ENCODE measurements around the gene ZNF710. TPM values are rescaled to one million over a fixed set of nuclear protein-coding genes. Genes with fewer than 3 reads are reported as not detected.

The ZNF710 gene
- polyA plus RNA-seq, 1 of the 3 experiments (the other 2 are of a cell fraction): 2.7 TPM

- H3K9me3 ChIP-seq: no peaks in the 10 kb centered on the region
- ChIA-PET POLR2A (no interaction called here), CTCF (interaction anchor here (1.2 kb wide), 1 partner anchor 11 kb away, joined by 4 read pairs; no protein-coding TSS in a partner anchor)
- no peaks in the 10 kb centered on the region for H3K4me1 ChIP-seq (ENCODE audit: control insufficient read depth in 1 of 2, insufficient read depth in 2 of 2, low read depth in 1 of 2, low read length in 1 of 2)
- H3K27ac ChIP-seq (ENCODE audit: low read depth in 2 of 2, low read length in 1 of 2): no peak overlapping the region
- H3K36me3 ChIP-seq (replicated peaks in 1 of 2; ENCODE audit: control insufficient read depth in 1 of 2, insufficient read depth in 2 of 2, low read length in 1 of 2): no peaks in the 10 kb centered on the region
- H3K27me3 ChIP-seq (ENCODE audit: insufficient read depth): peaks cover 7% of the 10 kb centered on the region; the same call in 1 of the 2 replicates
- no peak overlapping the region for H2AFZ ChIP-seq (ENCODE audit: low read depth)
- TF ChIP-seq USF2 (IDR thresholded peaks at IDR 0.05; ENCODE audit: borderline replicate concordance, low read depth, low read length) (no peak), ZBTB33 (IDR thresholded peaks at IDR 0.05; ENCODE audit: borderline replicate concordance, low read depth) (no peak), TCF12 (IDR thresholded peaks at IDR 0.05) (no peak)
- no peaks in the 10 kb centered on the region for H3F3A ChIP-seq (replicated peaks; ENCODE audit: insufficient read depth)
- no peaks in the 10 kb centered on the region for H4K20me1 ChIP-seq (ENCODE audit: insufficient read depth)
- H3K9me2 ChIP-seq: no peaks in the 10 kb centered on the region
- H3K4me2 ChIP-seq: no peak overlapping the region
- no peaks in the 10 kb centered on the region for H3K79me2 ChIP-seq (ENCODE audit: insufficient read depth)
- DNase-seq: no peak
- no peak overlapping the region for H3K9ac ChIP-seq
- WGBS (ENCODE audit: low lambda C conversion rate): 58% methylated on average over 7 of the region's 7 CpGs
- no peak overlapping the region for H3K4me3 ChIP-seq (ENCODE audit: low read depth in 2 of 2, low read length in 1 of 2)
Observed at GRCh38 chr15:89982315-89983055, 18.6 kb upstream of the ZNF710 start.

- CTCF ChIA-PET: interaction anchor here (1.0 to 1.4 kb wide), 2 partner anchors 10 to 12 kb away, joined by 3 to 4 read pairs; no protein-coding TSS in a partner anchor
- H4K20me1 ChIP-seq (ENCODE audit: insufficient read depth): no peaks in the 10 kb centered on the region
- TF ChIP-seq EZH2phosphoT487 (IDR thresholded peaks at IDR 0.05; ENCODE audit: borderline replicate concordance, low read depth) (no peak), FOXJ3 (CRISPR knock-in tag; IDR thresholded peaks at IDR 0.05) (no peak), TEAD4 (IDR thresholded peaks at IDR 0.05; ENCODE audit: borderline replicate concordance, insufficient read depth) (no peak)
- H3K36me3 ChIP-seq (replicated peaks in 1 of 2; ENCODE audit: control insufficient read depth in 1 of 2, insufficient read depth in 2 of 2, low read length in 1 of 2): no peaks in the 10 kb centered on the region
- H3K79me2 ChIP-seq (ENCODE audit: insufficient read depth): no peaks in the 10 kb centered on the region
- H3K9ac ChIP-seq: no peak overlapping the region
- H3K9me3 ChIP-seq: no peaks in the 10 kb centered on the region
- no peak overlapping the region for H2AFZ ChIP-seq (ENCODE audit: low read depth)
- H3K4me3 ChIP-seq (ENCODE audit: low read depth in 2 of 2, low read length in 1 of 2): no peak overlapping the region
- H3K9me2 ChIP-seq: no peaks in the 10 kb centered on the region
- H3K27me3 ChIP-seq (ENCODE audit: insufficient read depth): peaks cover 7% of the 10 kb centered on the region; the same call in 1 of the 2 replicates
- H3K4me2 ChIP-seq: no peak overlapping the region
- H3K27ac ChIP-seq (ENCODE audit: low read depth in 2 of 2, low read length in 1 of 2): no peak overlapping the region
- DNase-seq: no peak
- POLR2A ChIA-PET: interaction anchor here (0.7 kb wide), 1 partner anchor 71 kb away, joined by 3 read pairs; no protein-coding TSS in a partner anchor
- H3K4me1 ChIP-seq (ENCODE audit: control insufficient read depth in 1 of 2, insufficient read depth in 2 of 2, low read depth in 1 of 2, low read length in 1 of 2): no peaks in the 10 kb centered on the region
- no peaks in the 10 kb centered on the region for H3F3A ChIP-seq (replicated peaks; ENCODE audit: insufficient read depth)
- 74% methylated on average over 2 of the region's 2 CpGs for WGBS (ENCODE audit: low lambda C conversion rate)
Observed at GRCh38 chr15:89984001-89984400, 17.1 kb upstream of the ZNF710 start.
